Anterior cingulate cortex (tissue), 58 donors: ENCODE measurements around the gene CCDC122.

ENCODE experiments used
- DNase-seq, 58 donors: peaks; one replicate each; lab custom pipeline; 2025; lab: John Stamatoyannopoulos, UW

Gene CCDC122

GRCh38 chr13:43878892-43879754, at the start of gene CCDC122:
CCDC122 (minus strand) TSS chr13:43879740; CDS start chr13:43869376, 10,364 bp downstream.
- peak in 56 of 58 donors; percentile 5 to 78 (median 61) for DNase-seq

DNA sequence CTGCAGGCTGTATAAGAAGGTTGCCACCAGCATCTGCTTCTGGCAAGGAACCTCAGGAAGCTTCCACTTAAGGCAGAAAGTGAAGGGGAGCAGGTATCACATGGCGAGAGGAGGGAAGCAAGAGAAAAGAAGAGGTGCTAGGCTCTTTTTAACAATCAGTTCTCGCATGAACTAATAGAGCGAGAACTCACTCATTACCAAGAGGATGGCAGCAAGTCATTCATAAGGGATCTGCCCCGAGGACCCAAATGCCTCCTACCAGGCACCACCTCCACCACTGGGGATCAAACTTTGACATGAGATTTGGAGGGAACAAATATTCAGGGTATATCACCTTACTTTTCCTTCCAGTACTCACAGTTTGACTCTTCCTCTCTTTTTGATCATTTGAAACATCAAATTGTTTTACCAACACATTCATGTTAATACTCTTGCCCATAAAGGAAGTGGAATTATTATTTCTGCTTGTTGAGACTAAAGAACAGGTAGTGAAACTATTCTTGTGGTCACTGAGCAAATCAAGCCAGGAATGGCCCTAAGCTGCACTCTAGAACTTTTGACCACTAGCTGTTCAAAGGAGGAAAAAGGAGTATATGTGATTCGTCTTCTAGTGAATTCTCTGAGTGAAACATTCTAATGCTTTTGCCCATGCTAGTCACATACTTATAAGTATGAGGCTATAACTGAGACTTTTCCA, 45.2 kb upstream of the CCDC122 start:
- DNase-seq, result no peak

DNA sequence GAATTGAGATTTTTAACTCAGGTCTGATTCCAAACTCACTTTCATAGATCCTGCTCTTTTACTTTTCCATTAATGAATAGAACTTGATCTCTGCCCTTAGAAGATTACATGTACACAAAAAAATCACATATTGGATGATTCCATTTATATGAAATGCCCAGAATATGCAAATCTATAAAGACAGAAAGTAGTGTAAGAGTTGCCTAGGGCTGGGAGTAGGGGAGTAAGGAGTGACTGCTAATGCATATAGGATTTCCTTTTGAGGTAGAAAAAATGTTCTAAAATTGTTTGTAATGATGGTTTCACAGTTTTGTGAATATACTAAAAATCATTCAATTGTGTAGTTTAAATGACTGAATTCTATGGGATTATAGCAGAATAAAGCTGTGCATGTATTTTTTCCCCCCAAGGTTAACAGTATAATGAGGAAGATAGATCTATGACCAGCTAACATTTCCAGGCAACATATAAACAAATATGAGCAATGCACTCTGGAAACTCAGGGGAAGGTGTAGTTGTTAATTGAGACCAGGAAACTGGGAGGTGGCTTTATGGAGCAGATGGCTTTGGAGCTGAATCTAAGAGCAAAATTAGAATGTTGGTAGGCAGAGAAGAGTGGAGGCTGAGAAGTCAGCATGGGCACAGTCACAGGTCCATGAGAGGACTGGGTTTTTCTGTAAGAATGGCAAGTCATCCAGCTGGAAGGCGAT, 41.6 kb upstream of the CCDC122 start:
- DNase-seq, result peak in 1 of 58 donors; percentile 7

DNA sequence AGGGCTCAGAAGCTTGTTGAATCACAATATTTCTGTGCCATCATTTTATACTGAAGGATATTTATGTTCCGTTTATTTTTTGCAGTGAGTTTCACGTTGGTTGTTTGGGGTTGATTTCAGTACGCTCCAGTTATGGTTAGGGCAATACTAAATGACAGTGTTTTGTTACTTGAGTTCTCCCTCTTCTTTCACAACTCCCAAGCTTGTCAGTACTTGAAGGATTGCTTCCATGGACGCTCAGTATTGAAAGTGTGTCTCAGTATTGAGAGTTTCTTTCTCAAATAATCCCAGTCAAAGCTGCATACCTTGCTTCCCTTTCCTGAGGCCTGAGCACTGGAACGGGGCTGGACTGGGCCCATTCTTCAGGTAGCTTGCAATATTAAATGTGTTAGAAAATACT, 39.1 kb upstream of the CCDC122 start:
- DNase-seq, result no peak

DNA sequence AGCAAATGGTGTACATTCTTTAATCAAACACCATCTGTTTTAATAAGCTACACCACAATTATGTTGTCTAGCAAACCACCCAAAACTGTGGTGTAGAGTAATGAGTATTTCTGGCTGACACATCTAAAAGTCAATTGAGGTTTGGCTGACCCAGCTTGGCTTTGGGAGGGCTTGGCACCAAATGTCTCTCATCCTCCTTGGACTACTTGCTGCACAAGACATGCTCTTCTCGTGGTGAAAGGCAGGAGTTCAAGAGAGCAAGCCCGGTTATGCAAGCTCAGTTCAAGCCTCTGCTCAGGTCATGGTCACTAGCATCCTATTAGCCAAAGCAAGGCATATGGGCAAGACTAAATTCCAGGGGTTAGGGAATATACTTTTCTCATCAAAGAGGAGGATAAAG, 37.3 kb upstream of the CCDC122 start:
- no peak for DNase-seq

GRCh38 chr13:43915451-43915850, 35.9 kb upstream of the CCDC122 start:
- peak in 1 of 58 donors; percentile 28 for DNase-seq

GRCh38 chr13:43911871-43912270, 32.3 kb upstream of the CCDC122 start:
- DNase-seq, result peak in 1 of 58 donors; percentile 6

DNA sequence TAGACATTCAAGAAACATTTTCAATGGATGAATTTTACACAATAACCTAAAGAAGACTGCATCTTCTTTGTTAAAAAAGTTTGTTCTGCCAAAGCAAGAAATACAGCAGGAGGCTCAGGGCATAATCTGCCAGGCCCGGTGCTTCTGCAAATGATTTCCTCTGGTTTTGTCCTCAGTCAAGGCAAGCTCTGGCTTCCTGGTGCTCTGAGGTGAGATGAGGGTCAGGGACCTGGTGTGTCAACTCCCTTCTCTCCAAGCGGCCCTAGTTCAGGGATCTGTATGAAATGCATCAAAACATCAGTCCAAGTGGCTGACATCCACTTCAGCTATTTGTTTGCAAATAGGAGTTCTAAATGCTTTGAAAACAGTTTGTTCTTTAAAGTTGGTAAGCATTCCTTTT, 31.7 kb upstream of the CCDC122 start:
- no peak for DNase-seq

DNA sequence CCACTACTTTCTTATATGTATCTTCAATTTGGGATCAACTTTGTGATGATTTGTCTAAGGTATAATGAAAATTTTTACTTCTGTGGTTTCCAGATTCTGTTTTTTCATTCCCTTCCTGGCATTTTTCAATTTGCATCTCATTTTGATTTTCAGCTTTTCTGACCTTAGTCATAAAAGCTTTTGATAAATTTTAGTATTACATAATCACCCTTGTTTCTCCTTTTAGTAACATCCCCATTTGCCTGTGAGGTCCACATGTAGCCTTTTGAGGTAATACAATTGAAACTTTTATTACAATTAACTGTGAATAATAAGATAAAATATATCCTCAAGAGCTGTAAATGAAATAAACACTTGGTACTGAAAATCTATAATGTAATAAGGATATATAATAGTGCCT, 31.3 kb upstream of the CCDC122 start:
- no peak for DNase-seq

- peak in 2 of 58 donors; percentile 1 to 6 for DNase-seq
These were observed 28.9 kb upstream of the CCDC122 start for GRCh38 chr13:43908156-43909126.

GRCh38 chr13:43905435-43906031, 26.0 kb upstream of the CCDC122 start:
- DNase-seq, result peak in 10 of 58 donors; percentile 1 to 63 (median 20)

- DNase-seq, result no peak
These were observed 16.4 kb upstream of the CCDC122 start for GRCh38 chr13:43895940-43896339.

GRCh38 chr13:43894438-43894837, 14.9 kb upstream of the CCDC122 start:
- DNase-seq, result no peak

- no peak for DNase-seq
These were observed 4.7 kb upstream of the CCDC122 start for GRCh38 chr13:43884222-43884621.

DNA sequence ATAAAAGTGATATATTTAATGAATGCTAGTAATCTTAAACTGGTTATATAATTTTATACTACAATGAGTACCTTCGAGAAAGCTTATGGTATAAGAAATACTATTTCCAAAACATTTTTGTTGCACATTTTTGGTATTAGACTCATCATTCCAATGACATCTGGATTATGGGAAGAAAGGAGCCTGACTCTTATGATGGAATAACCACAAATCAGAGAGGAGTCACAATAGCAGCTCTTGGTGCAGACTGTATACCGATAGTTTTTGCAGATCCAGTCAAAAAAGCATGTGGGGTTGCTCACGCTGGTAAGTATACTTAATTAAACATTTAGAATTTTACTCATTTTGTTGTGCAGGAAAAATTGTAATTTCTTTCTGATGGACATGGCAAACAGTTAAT, 4.1 kb upstream of the CCDC122 start:
- no peak for DNase-seq

- DNase-seq, result no peak
These were observed 2.0 kb upstream of the CCDC122 start for GRCh38 chr13:43881580-43881979.

GRCh38 chr13:43880926-43881325, 1.4 kb upstream of the CCDC122 start:
- peak in 7 of 58 donors; percentile 1 to 27 (median 16) for DNase-seq

DNA sequence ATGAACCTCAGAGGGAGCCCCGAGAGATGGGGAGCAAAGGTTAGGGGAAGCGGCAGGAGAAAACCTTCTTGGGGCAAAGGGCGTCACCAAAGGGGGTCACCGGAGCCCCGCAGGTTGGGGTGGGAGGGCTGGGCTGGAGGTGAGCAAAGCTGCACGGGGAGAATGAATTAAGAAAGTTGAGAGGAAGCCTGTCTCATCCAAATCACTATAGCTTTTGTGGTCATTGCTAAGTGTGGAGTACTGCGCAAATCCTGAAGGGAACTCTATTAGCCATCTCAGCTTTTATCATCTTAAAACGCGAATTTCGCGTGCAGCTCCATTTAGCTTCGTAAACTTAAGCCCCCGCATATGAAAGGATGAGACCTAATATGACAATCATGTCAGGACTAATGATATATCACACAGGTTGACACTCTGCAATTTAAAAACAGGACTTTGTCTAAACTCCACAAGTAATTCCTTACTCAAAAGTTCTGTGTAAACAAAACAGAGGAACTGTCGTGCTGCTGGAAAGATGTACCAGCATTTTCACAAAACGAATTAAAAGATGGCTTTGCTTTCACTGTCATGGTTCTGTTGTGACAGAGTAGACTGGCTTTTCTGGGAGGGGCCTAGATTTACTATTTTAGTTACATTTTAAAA, 795 bp upstream of the CCDC122 start:
- peak in 4 of 58 donors; percentile 3 to 24 (median 8) for DNase-seq

DNA sequence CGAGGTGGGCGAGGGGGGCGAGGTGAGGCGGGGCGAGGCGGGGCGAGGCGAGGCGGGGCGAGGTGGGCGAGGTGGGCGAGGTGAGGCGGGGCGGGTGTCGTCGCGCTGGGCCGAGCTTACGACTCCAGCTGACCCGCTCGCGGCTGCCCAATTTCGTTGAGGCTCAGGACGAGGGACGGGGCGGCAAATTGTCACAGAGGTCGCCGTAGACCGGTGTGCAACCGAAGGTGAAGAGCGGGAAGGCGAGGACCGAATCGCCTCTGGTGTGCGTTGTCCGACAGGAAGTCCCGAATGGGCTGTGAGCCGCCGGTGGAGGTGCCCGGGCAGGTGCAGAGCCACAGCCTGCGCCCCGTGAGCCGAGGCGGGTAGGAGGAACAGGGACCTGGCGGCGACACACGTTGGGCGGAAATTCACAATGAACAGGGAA, 228 bp upstream of the CCDC122 start, which contains the start of gene LACC1:
LACC1 (plus strand) TSS at position 150 of the 427 bp plus-strand sequence. CDS start 1,082 bp downstream, outside the sequence.
- DNase-seq, result peak in 26 of 58 donors; percentile 6 to 66 (median 47)
